ENCODE data around the gene CFAP107. TPM values are rescaled to one million over a fixed set of nuclear protein-coding genes. Genes with fewer than 3 reads are reported as not detected.

CFAP107 gene
- total RNA-seq, 1 donor from 2014 or later = not detected

GRCh38 chr1:12762766-12763165 is 16.8 kb downstream of the CFAP107 start:
- H3K27ac Mint-ChIP-seq = no peak overlapping the region
- no peak for ATAC-seq (ENCODE audit: low read depth)

GRCh38 chr1:12763479-12763878 is 17.5 kb downstream of the CFAP107 start:
- Mint-ChIP-seq H3K9me3 (no peaks in the 10 kb centered on the region), H3K27ac (no peak overlapping the region), H3K36me3 (ENCODE audit: low read depth) (no peaks in the 10 kb centered on the region), H3K27me3 (peaks cover 4% of the 10 kb centered on the region), H3K4me1 (no peaks in the 10 kb centered on the region), H3K4me3 (no peak overlapping the region)
- TF ChIP-seq, protein P1, sequence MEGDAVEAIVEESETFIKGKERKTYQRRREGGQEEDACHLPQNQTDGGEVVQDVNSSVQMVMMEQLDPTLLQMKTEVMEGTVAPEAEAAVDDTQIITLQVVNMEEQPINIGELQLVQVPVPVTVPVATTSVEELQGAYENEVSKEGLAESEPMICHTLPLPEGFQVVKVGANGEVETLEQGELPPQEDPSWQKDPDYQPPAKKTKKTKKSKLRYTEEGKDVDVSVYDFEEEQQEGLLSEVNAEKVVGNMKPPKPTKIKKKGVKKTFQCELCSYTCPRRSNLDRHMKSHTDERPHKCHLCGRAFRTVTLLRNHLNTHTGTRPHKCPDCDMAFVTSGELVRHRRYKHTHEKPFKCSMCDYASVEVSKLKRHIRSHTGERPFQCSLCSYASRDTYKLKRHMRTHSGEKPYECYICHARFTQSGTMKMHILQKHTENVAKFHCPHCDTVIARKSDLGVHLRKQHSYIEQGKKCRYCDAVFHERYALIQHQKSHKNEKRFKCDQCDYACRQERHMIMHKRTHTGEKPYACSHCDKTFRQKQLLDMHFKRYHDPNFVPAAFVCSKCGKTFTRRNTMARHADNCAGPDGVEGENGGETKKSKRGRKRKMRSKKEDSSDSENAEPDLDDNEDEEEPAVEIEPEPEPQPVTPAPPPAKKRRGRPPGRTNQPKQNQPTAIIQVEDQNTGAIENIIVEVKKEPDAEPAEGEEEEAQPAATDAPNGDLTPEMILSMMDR (IDR thresholded peaks at IDR 0.05) = no peak
- CTCF ChIA-PET = no interaction called here
- ATAC-seq (ENCODE audit: low read depth) = no peak
- POLR2A ChIA-PET = no interaction called here
- intact Hi-C loops (cut with micrococcal nuclease) = no loop called here
- DNase-seq = no peak

More at GRCh38 chr1:12762766-12763165, 16.8 kb downstream of the CFAP107 start:
- Mint-ChIP-seq H3K9me3 (no peaks in the 10 kb centered on the region), H3K27me3 (peaks cover 7% of the 10 kb centered on the region), H3K36me3 (ENCODE audit: low read depth) (no peaks in the 10 kb centered on the region), H3K4me1 (no peaks in the 10 kb centered on the region), H3K4me3 (no peak overlapping the region)
- CTCF ChIA-PET = no interaction called here
- intact Hi-C loops (cut with micrococcal nuclease) = no loop called here
- TF ChIP-seq, protein P1 (IDR thresholded peaks at IDR 0.05) = no peak
- no peak for DNase-seq
- POLR2A ChIA-PET = no interaction called here

GRCh38 chr1:12764016-12764415 is 18.0 kb downstream of the CFAP107 start:
- ATAC-seq (ENCODE audit: low read depth) = no peak
- intact Hi-C loops (cut with micrococcal nuclease) = no loop called here
- TF ChIP-seq, protein P1 (IDR thresholded peaks at IDR 0.05) = no peak
- Mint-ChIP-seq H3K36me3 (ENCODE audit: low read depth) (no peaks in the 10 kb centered on the region), H3K4me1 (no peaks in the 10 kb centered on the region), H3K4me3 (no peak overlapping the region), H3K27me3 (peaks cover 7% of the 10 kb centered on the region), H3K9me3 (no peaks in the 10 kb centered on the region), H3K27ac (no peak overlapping the region)
- DNase-seq = no peak
- CTCF ChIA-PET = no interaction called here
- POLR2A ChIA-PET = no interaction called here

DNA sequence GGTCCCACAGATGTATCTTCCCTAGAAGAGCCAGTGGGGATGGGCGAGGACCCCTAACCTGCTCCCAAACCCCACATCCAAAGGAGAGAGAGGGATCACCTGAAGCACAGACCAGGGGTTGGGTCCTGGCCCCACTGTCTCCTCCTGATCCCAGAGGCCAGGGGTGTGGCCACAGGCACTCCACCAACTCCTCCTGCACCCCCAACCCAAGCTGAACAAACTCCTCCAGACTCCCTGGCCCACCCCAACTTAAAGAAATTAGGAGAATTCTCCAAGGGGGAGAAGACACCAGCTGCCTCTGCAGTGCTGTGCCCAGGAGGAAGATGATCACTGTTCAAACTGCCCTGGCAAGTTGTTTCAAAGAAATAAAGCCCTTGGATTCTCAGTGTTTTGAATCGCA is 23.0 kb downstream of the CFAP107 start:
- no peak overlapping the region for H3K4me3 Mint-ChIP-seq
- H3K9me3 Mint-ChIP-seq = no peaks in the 10 kb centered on the region
- no peaks in the 10 kb centered on the region for H3K4me1 Mint-ChIP-seq
- DNase-seq (no peak), ATAC-seq (ENCODE audit: low read depth) (no peak)
- H3K27ac Mint-ChIP-seq = no peak overlapping the region
- intact Hi-C loops (cut with micrococcal nuclease) = no loop called here
- H3K36me3 Mint-ChIP-seq (ENCODE audit: low read depth) = no peaks in the 10 kb centered on the region
- H3K27me3 Mint-ChIP-seq = peaks cover 22% of the 10 kb centered on the region
- ChIA-PET CTCF (no interaction called here), POLR2A (no interaction called here)
- TF ChIP-seq, protein P1 (IDR thresholded peaks at IDR 0.05) = no peak

DNA sequence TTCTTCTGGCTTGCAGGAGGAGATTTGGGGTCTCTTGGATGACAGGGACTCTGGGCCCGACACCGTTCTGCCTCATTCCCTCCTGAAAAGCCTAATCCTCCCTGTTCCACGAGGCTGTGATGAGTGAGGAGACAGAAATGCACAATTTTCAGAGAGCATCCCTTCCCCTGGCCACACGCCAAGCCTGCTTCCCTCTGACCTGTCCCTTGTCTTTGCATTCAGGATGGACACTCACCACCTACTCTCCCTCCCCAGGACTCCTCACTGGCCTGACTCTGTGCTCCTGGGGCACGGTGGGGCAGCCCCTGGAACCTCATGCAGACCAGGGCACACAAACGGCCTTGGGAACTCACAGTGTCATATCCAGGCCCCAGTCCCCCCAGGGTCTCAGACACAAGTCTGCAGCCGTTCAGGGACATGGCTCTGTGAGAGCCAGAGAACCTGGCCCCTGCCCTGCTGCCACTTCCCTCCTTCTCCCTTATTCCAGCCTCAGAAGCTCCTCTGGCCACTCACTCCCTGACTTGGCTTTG is 24.0 kb downstream of the CFAP107 start:
- CTCF ChIA-PET = no interaction called here

More for the DNA sequence above, 24.0 kb downstream of the CFAP107 start:
- Mint-ChIP-seq H3K9me3 (no peaks in the 10 kb centered on the region), H3K27ac (no peak overlapping the region), H3K4me3 (no peak overlapping the region), H3K36me3 (ENCODE audit: low read depth) (no peaks in the 10 kb centered on the region), H3K27me3 (peaks cover 22% of the 10 kb centered on the region), H3K4me1 (no peaks in the 10 kb centered on the region)
- POLR2A ChIA-PET = no interaction called here
- ATAC-seq (ENCODE audit: low read depth) = no peak
- no peak for DNase-seq
- intact Hi-C loops (cut with micrococcal nuclease) = no loop called here
- TF ChIP-seq, protein P1 (IDR thresholded peaks at IDR 0.05) = no peak

Measured in activated B cell treated with CpG ODN at 0.5 μM for 24 hours (primary cell).